Measurements from ENCODE around the gene PRAME. TPM values are rescaled to one million over a fixed set of nuclear protein-coding genes. Genes with fewer than 3 reads are reported as not detected.

Gene PRAME
- total RNA-seq, 1 donor from 2014 or later, result not detected

GRCh38 chr22:22554587-22555284 is 4.3 kb downstream of the PRAME start:
- H3K27ac ChIP-seq, result no peak overlapping the region
- Mint-ChIP-seq H3K9me3 (no peaks in the 10 kb centered on the region), H3K4me1 (no peaks in the 10 kb centered on the region), H3K27me3 (ENCODE audit: insufficient read depth, low read depth) (peaks cover 4% of the 10 kb centered on the region), H3K27ac (no peak overlapping the region), H3K36me3 (no peaks in the 10 kb centered on the region), H3K4me3 (no peak overlapping the region)
- no peak overlapping the region for H3K4me2 ChIP-seq
- H3K4me3 ChIP-seq, result no peak overlapping the region
- peaks cover 76% of the 10 kb centered on the region for H3K27me3 ChIP-seq
- no peaks in the 10 kb centered on the region for H4K20me1 ChIP-seq (ENCODE audit: low read depth)
- DNase-seq (ENCODE audit: low spot score), result no peak
- H3K4me1 ChIP-seq, result no peaks in the 10 kb centered on the region
- TF ChIP-seq CTCF (IDR thresholded peaks at IDR 0.05), result no peak
- TF ChIP-seq EZH2 (IDR thresholded peaks at IDR 0.05), result no peak
- no peak for TF ChIP-seq EZH2phosphoT487 (IDR thresholded peaks at IDR 0.05)
- no peaks in the 10 kb centered on the region for H3F3A ChIP-seq (ENCODE audit: low read depth)
- H3K9me3 ChIP-seq (ENCODE audit: low read depth), result no peaks in the 10 kb centered on the region
- H2AFZ ChIP-seq (replicated peaks), result no peak overlapping the region
- no peaks in the 10 kb centered on the region for H3K79me2 ChIP-seq (ENCODE audit: low read depth)
- H3K36me3 ChIP-seq, result no peaks in the 10 kb centered on the region
- no peak overlapping the region for H3K9ac ChIP-seq

GRCh38 chr22:22553735-22554586 is 5.1 kb downstream of the PRAME start:
- H3K9me3 ChIP-seq (ENCODE audit: low read depth), result no peaks in the 10 kb centered on the region
- no peak overlapping the region for H3K27ac ChIP-seq
- no peak overlapping the region for H3K9ac ChIP-seq
- H3K4me1 ChIP-seq, result no peaks in the 10 kb centered on the region
- peaks cover 80% of the 10 kb centered on the region for H3K27me3 ChIP-seq
- Mint-ChIP-seq H3K36me3 (no peaks in the 10 kb centered on the region), H3K9me3 (no peaks in the 10 kb centered on the region), H3K4me1 (no peaks in the 10 kb centered on the region), H3K27me3 (ENCODE audit: insufficient read depth, low read depth) (peaks cover 8% of the 10 kb centered on the region), H3K4me3 (no peak overlapping the region), H3K27ac (no peak overlapping the region)
- H3K4me3 ChIP-seq, result no peak overlapping the region
- H3K79me2 ChIP-seq (ENCODE audit: low read depth), result no peaks in the 10 kb centered on the region
- no peaks in the 10 kb centered on the region for H3K36me3 ChIP-seq
- H3F3A ChIP-seq (ENCODE audit: low read depth), result no peaks in the 10 kb centered on the region
- TF ChIP-seq CTCF (IDR thresholded peaks at IDR 0.05) (no peak), EZH2phosphoT487 (IDR thresholded peaks at IDR 0.05) (no peak), EZH2 (IDR thresholded peaks at IDR 0.05) (no peak)
- DNase-seq (ENCODE audit: low spot score), result no peak
- H2AFZ ChIP-seq (replicated peaks), result no peak overlapping the region
- H4K20me1 ChIP-seq (ENCODE audit: low read depth), result no peaks in the 10 kb centered on the region
- no peak overlapping the region for H3K4me2 ChIP-seq

GRCh38 chr22:22553141-22553540 is 5.9 kb downstream of the PRAME start:
- H3K9ac ChIP-seq, result no peak overlapping the region
- H3K36me3 ChIP-seq, result no peaks in the 10 kb centered on the region
- TF ChIP-seq EZH2phosphoT487 (IDR thresholded peaks at IDR 0.05) (no peak), EZH2 (IDR thresholded peaks at IDR 0.05) (no peak), CTCF (IDR thresholded peaks at IDR 0.05) (no peak)
- no peaks in the 10 kb centered on the region for H3K79me2 ChIP-seq (ENCODE audit: low read depth)
- Mint-ChIP-seq H3K4me1 (no peaks in the 10 kb centered on the region), H3K9me3 (no peaks in the 10 kb centered on the region), H3K27me3 (ENCODE audit: insufficient read depth, low read depth) (peaks cover 8% of the 10 kb centered on the region), H3K4me3 (no peak overlapping the region), H3K36me3 (no peaks in the 10 kb centered on the region), H3K27ac (no peak overlapping the region)
- no peaks in the 10 kb centered on the region for H3K4me1 ChIP-seq
- no peak overlapping the region for H3K4me2 ChIP-seq
- no peak overlapping the region for H2AFZ ChIP-seq (replicated peaks)
- H3F3A ChIP-seq (ENCODE audit: low read depth), result no peaks in the 10 kb centered on the region
- H3K4me3 ChIP-seq, result no peak overlapping the region
- no peaks in the 10 kb centered on the region for H3K9me3 ChIP-seq (ENCODE audit: low read depth)
- no peak overlapping the region for H3K27ac ChIP-seq
- H4K20me1 ChIP-seq (ENCODE audit: low read depth), result no peaks in the 10 kb centered on the region
- DNase-seq (ENCODE audit: low spot score), result no peak
- peaks cover 88% of the 10 kb centered on the region for H3K27me3 ChIP-seq

Data from neural progenitor cell (in vitro differentiated cells).